Measurements from ENCODE around the gene FOXN1.

Gene FOXN1

GRCh38 chr17:28576758-28577465 lies 70.8 kb downstream of the FOXN1 start, which contains the start of gene ALDOC:
Gene ALDOC, minus strand, starts transcription at chr17:28576895. Its CDS starts 1,363 bp downstream, at chr17:28575532.
- H3K4me3 ChIP-seq (ENCODE audit: low read depth, low read length), result peak within 1 kb of the TSS; percentile 4
- peak; percentile 97 for TF ChIP-seq MYC (IDR thresholded peaks at IDR 0.05; ENCODE audit: low read depth, low read length)
- peak; percentile 97 for TF ChIP-seq MAX (IDR thresholded peaks at IDR 0.05; ENCODE audit: low read depth, low read length)
- TF ChIP-seq POLR2A (IDR thresholded peaks at IDR 0.05; ENCODE audit: extremely low read depth, insufficient read length), result peak; percentile 69
- TF ChIP-seq CTCF (IDR thresholded peaks at IDR 0.05; ENCODE audit: low read depth, low read length), result no peak
- DNase-seq (ENCODE audit: low read depth), result peak; percentile 97

- DNase-seq (ENCODE audit: low read depth), result no peak
- H3K4me3 ChIP-seq (ENCODE audit: low read depth, low read length), result no peak overlapping the region
These were observed 71.3 kb downstream of the FOXN1 start for GRCh38 chr17:28577466-28577824.

GRCh38 chr17:28578246-28579195 lies 72.4 kb downstream of the FOXN1 start:
- no peak overlapping the region for H3K4me3 ChIP-seq (ENCODE audit: low read depth, low read length)
- DNase-seq (ENCODE audit: low read depth), result no peak
- no peak for TF ChIP-seq POLR2A (IDR thresholded peaks at IDR 0.05; ENCODE audit: extremely low read depth, insufficient read length)
- no peak for TF ChIP-seq MAX (IDR thresholded peaks at IDR 0.05; ENCODE audit: low read depth, low read length)
- no peak for TF ChIP-seq CTCF (IDR thresholded peaks at IDR 0.05; ENCODE audit: low read depth, low read length)
- TF ChIP-seq MYC (IDR thresholded peaks at IDR 0.05; ENCODE audit: low read depth, low read length), result no peak

More at GRCh38 chr17:28577466-28577824, 71.3 kb downstream of the FOXN1 start:
- no peak for TF ChIP-seq POLR2A (IDR thresholded peaks at IDR 0.05; ENCODE audit: extremely low read depth, insufficient read length)
- no peak for TF ChIP-seq MAX (IDR thresholded peaks at IDR 0.05; ENCODE audit: low read depth, low read length)
- TF ChIP-seq MYC (IDR thresholded peaks at IDR 0.05; ENCODE audit: low read depth, low read length), result no peak
- TF ChIP-seq CTCF (IDR thresholded peaks at IDR 0.05; ENCODE audit: low read depth, low read length), result no peak

- DNase-seq (ENCODE audit: low read depth), result no peak
- no peak overlapping the region for H3K4me3 ChIP-seq (ENCODE audit: low read depth, low read length)
- TF ChIP-seq CTCF (IDR thresholded peaks at IDR 0.05; ENCODE audit: low read depth, low read length) (no peak), MAX (IDR thresholded peaks at IDR 0.05; ENCODE audit: low read depth, low read length) (no peak)
These were observed 73.4 kb downstream of the FOXN1 start for GRCh38 chr17:28579526-28579925.

- H3K4me3 ChIP-seq (ENCODE audit: low read depth, low read length), result no peak overlapping the region
- TF ChIP-seq CTCF (IDR thresholded peaks at IDR 0.05; ENCODE audit: low read depth, low read length), result no peak
- no peak for TF ChIP-seq MYC (IDR thresholded peaks at IDR 0.05; ENCODE audit: low read depth, low read length)
- TF ChIP-seq POLR2A (IDR thresholded peaks at IDR 0.05; ENCODE audit: extremely low read depth, insufficient read length), result no peak
- no peak for TF ChIP-seq MAX (IDR thresholded peaks at IDR 0.05; ENCODE audit: low read depth, low read length)
- no peak for DNase-seq (ENCODE audit: low read depth)
These were observed 74.8 kb downstream of the FOXN1 start for GRCh38 chr17:28580959-28581358.

Data from NB4 (cell line).